Measurements from ENCODE around the gene ZSCAN16.

The ZSCAN16 gene

DNA sequence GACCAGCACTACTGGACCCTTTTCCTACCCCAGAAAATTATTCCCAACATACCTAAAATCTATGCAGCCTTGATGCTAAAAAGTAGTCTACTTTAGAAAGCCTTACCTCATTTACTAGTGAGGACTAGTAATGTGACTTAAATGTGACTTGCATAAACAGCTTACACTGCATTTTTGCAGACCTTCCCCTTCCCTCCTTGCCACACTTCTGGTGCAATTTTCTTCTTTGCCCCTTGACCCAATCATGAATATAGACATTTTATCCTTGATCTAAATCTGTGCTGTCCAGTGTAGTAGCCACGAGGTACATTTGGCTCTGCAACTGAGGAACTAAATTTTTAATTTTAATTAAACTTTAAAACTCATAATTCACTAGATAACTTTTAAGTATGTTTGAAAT, 10.3 kb downstream of the ZSCAN16 start:
- no peak for DNase-seq

DNA sequence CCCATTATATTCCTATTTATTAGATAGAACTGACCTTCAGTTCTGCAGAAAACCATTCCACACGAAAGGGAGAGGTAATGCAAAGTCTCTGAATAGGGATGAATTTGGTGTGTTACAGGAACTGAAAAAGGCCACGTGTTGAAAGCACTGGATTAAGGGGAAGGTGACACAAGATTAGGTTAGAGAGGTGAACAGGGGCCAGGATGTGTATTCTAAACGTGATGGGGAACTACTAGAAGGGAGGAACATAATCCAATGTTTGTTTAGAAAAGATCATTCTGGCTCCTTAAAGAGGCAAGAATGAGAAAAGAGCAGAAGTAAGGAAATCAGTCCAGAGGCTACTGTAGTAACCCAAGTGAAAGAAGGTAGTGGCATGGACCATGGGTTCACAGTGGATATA, 11.0 kb downstream of the ZSCAN16 start:
- DNase-seq = no peak

DNA sequence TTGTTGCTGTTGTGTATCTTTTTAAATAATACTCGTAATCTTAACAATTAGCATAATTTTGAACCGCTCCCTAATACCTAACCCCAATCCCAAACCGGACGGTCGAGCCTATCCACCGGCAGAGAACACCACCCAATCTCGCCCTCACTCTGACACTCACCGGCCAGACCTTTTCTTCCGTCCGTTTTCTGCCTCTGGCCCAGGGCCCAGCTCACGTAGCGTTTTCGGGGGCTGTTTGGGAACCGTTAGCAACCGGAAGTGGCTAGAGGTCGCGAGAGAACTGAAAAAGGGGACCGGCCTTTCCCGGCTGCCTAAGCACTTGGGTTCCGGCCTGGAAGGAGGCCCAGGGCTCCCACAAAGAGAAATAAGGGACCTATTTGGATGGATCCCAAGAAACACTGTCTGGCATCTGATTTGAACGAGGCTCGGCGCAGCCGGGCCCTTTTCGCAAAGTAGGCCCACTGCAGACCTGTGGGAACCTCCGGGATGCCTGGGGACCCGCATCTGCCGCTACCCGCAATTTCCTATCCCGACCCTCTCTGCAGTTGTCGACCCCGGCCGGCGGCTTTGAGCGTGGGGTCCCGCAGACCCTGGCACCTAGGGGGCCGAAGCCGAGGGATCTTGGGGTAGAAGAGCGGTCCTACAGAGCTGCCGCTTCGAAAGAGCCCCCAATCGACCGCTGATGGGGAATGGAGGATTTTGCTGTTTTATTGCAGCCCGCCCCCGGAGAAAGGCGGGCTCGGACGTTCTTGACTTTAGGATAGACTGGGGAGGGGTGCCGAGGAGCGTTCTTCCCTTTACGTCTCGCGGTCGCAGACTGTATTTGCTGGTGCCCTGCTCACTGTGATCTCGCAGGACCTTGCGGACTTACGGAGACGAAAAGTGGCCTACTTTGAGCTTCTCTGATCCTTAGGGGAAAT, 12.4 kb downstream of the ZSCAN16 start:
- peak; percentile 84 for DNase-seq

GRCh38 chr6:28137505-28137981, 13.1 kb downstream of the ZSCAN16 start:
- DNase-seq = peak; percentile 69

- DNase-seq = peak; percentile 29
These were observed 15.6 kb downstream of the ZSCAN16 start for GRCh38 chr6:28139860-28140543.

GRCh38 chr6:28140616-28141015, 16.2 kb downstream of the ZSCAN16 start:
- no peak for DNase-seq

DNA sequence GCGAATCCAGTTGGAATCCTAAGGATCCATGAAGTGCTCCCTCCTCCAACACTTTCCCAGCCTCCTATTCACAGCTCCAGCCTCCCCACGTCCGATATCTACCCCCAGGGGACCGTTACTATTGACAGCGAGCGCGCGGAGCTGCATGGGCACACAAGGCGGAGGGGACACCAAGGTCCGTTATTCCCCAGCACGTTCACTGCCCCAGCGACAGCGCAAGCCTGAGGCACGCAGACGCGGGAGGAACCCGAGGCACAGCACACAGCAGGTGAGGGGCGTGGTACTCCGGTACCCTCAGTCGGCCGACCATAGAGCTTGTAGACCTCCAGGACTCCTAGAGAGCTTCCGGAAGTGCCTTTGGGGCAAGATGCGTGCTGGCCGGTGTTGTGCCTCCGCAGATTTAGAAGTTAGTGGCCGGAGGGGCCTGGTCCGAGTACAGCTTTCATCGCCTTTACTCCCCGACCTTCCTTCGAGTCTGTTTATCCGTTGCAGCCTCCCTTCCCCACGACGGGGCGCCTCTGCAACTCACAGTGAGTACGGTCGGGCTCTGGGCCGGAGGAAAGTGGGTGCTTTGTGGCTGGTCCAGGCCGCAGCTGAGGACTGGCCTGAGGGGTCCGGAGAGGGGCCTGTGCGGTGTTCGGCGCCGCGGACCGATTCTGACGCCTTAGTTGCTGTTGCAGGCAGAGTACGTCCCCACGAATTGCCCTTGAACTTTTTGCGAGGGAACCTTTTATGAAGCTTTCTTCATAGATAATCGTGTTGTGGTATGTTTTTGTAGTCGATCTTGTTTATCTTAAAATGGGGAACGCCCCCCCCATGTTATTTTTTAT, 17.3 kb downstream of the ZSCAN16 start, which contains the start of gene ZKSCAN8:
TSS of gene ZKSCAN8 (plus strand) at position 384 of the 830 bp plus-strand sequence. CDS start 6,525 bp downstream, outside the sequence.
- peak; percentile 88 for DNase-seq

DNA sequence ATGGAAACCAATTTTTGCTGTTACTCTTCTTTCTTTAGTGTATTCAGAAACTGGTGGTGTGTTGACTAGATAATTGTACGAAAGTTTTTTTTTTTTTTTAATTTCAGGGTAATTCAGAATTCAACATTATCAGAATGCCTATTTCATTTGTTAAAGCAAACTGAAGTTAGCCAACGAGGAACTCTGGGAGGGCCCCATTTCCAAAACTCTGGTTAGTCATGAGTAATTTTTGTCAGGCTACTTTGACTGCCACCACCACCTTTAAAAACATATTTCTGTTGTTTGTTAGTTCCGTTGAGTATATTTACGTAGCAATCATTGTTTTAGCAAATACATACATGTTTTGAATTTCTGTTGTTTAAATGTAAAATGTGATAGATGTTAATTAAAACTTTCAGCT, 18.0 kb downstream of the ZSCAN16 start:
- DNase-seq = no peak

GRCh38 chr6:28145231-28145630, 20.8 kb downstream of the ZSCAN16 start:
- no peak for DNase-seq

- DNase-seq = no peak
These were observed 28.1 kb downstream of the ZSCAN16 start for GRCh38 chr6:28152531-28152930.

GRCh38 chr6:28153546-28153945, 29.1 kb downstream of the ZSCAN16 start:
- DNase-seq = no peak

- DNase-seq = no peak
These were observed 29.9 kb downstream of the ZSCAN16 start for GRCh38 chr6:28154357-28154756.

DNA sequence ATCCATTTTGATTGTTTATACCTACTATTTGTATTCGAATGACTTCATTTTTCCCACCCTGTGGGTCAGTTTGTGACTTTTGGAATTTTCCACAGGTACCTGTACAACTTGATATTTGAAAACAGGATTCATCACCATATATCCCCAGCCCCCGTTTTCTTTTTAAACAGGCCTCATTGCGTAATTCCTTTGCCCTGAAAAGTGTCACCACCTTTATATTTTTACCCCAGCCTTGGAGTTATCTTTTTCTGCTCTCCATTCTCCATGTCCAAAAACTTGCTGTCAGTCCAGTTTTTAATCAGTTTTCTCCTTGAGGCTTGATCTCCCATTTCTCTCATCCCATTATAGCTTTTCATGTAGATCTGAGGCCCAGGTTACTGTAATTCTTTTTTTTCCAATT, 33.9 kb downstream of the ZSCAN16 start:
- no peak for DNase-seq

- DNase-seq = no peak
These were observed 34.7 kb downstream of the ZSCAN16 start for GRCh38 chr6:28159029-28159607.

GRCh38 chr6:28160233-28160632, 35.8 kb downstream of the ZSCAN16 start:
- DNase-seq = no peak

DNA sequence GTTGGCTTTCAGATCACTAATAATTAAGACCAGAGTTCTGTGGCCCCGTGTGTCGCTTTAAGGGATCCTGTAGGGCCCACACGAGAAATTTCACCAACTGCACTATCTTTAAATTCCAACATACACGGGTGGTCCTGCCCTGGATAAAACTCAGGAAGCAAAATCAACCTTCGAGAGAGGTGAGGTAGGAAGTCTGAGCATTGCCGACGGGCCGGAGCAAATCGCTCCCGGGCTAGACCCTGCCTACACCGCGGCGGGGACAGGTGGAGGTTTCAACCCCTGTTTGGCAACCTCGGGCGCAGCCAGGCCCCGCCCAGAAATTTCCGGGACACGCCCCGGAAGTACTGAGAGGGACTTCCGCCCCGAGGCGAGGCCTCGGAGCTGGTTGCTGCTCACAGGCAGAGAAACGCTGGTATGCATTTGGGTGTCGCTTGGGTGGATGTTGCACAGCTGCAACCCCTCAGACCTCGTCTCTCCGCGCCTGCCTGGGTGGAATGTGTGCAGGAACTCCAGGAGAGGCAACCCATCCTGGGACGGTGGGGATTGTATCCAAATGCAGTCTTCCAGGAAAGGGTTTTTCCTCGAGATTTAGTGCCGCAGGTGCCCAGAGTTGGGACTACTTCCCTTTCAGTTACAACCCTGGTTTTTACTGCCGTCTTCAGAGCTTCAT, 37.1 kb downstream of the ZSCAN16 start:
- peak; percentile 89 for DNase-seq

DNA sequence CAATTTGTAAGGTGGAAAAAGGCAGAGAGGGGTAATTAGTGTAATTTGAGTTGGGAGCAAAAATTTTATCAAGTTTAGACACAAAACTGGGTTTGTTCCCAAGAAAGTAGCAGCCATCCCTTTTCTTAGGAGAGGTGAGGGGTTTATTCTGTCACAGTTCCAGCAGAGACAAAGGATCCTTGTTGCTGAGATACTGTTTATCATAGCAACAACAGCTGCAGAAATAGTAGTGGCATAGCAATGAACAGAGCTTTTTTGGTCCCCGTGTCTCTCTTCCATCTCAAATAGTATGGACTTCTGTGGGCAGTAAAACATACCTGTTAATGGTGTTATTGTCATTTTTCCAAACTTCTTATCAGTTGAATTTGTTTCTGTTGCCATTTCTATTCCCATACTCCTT, 41.2 kb downstream of the ZSCAN16 start:
- DNase-seq = no peak

GRCh38 chr6:28167068-28167467, 42.7 kb downstream of the ZSCAN16 start:
- no peak for DNase-seq

- no peak for DNase-seq
These were observed 43.5 kb downstream of the ZSCAN16 start for GRCh38 chr6:28167926-28168325.

DNA sequence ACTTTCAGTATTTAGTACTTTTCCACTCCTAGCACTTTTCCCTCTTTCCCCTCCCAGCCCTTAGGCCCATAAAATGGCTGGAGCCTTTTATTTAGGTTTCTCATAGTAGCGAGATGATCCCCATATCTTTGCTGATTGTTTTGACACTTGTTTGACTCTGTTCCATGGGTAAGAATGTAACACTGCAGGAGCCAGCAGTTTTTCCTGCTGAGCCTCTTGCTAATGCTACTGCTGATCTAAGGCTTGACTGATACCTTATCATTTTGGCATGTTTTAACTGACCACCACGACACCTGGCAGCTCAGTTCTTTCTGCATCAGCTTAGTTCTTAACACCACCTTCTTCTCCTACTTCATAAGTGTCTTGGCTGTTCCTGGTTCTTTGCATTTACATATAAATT, 46.9 kb downstream of the ZSCAN16 start:
- DNase-seq = no peak

DNA sequence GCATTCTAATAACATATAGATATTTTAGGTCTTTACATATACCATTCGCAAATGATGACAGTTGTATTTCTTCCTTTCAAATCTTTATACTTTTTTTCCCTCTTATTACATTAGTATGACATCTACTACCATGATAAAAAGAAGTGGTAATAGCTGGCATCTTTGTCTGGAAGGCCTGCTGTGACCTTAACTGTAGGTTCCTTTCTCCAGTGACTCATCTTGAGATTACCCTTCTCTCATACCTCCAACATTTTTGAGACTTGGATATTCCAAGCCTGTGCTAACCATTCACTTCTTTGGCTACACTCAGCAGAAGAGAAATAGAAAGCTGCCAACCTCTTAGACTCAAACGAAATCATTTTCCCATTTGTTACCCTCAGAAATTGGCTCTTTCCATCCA, 47.6 kb downstream of the ZSCAN16 start:
- DNase-seq = no peak

DNA sequence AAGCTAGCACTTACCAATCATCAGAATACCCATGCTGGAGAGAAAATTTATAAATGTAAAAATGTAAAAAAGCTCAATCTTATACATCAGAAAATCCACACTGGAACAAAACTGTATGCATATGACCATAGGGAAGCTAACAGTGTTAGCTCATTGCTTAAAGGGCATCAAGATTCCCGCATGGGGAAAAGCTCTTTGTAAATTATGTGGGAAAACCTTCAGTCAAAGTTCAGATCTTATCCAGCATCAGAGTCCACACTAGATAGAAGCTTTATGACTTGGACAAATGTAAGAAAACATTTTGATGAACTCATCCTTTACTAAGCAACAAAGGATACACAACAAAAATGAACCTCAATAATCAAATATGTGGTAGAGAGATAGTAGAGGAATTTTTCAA, 52.0 kb downstream of the ZSCAN16 start:
- DNase-seq = no peak
